GM23338 (cell line): ENCODE results near the gene COBL. TPM values are rescaled to one million over a fixed set of nuclear protein-coding genes. Genes with fewer than 3 reads are reported as not detected.
A peak's percentile ranks its signal among the peaks of the same experiment; 100 is the strongest.

Experiments used
- ATAC-seq: fragments of 200-7000 bp; cut with Tn5 transposase; 3 replicates; pipeline ENCODE4 v1.9.1; 2020
- DNase-seq: peaks from one replicate; pipeline ENCODE4 v3.0.0-alpha.2; 2015; ENCODE audit warnings: low spot score
- H2AFZ ChIP-seq: fragments of 200-600 bp; sonication (generic); 2 replicates; pipeline ENCODE4 v1.8.0; 2016; ENCODE audit warnings: antibody characterized with exemption, mild to moderate bottlenecking, moderate library complexity
- H3F3A ChIP-seq: fragments of 200-600 bp; sonication (generic); replicated peaks from 2 replicates; pipeline ENCODE4 v1.8.0; 2017; ENCODE audit warnings: antibody characterized with exemption, mixed run types, low read depth
- H3K27ac ChIP-seq: fragments of 200-600 bp; sonication (generic); 2 replicates; pipeline ENCODE4 v1.6.1; 2016; ENCODE audit warnings: low read depth
- H3K27me3 ChIP-seq: fragments of 200-600 bp; sonication (generic); 2 replicates; pipeline ENCODE4 v1.8.0; 2016; ENCODE audit warnings: mild to moderate bottlenecking, mixed run types, moderate library complexity; ENCODE audit not compliant: insufficient read depth
- H3K36me3 ChIP-seq: fragments of 200-600 bp; sonication (generic); 2 replicates; pipeline ENCODE4 v1.8.0; 2016; ENCODE audit warnings: mild to moderate bottlenecking; ENCODE audit not compliant: insufficient read depth
- H3K4me1 ChIP-seq: fragments of 200-600 bp; sonication (generic); 2 replicates; pipeline ENCODE4 v1.8.0; 2016; ENCODE audit warnings: mild to moderate bottlenecking, moderate library complexity; ENCODE audit not compliant: insufficient read depth
- H3K4me2 ChIP-seq: fragments of 200-600 bp; sonication (generic); 2 replicates; pipeline ENCODE4 v1.7.1; 2017; ENCODE audit warnings: mixed run types
- H3K4me3 ChIP-seq: fragments of 200-600 bp; sonication (generic); 2 replicates; pipeline ENCODE4 v1.6.1; 2016; ENCODE audit warnings: mixed run types
- H3K79me2 ChIP-seq: fragments of 200-600 bp; sonication (generic); replicated peaks from 2 replicates; pipeline ENCODE4 v1.8.0; 2017; ENCODE audit warnings: mild to moderate bottlenecking; ENCODE audit not compliant: insufficient read depth
- H3K9me2 ChIP-seq: fragments of 200-600 bp; sonication (generic); 2 replicates; pipeline ENCODE4 v1.8.0; 2017; ENCODE audit not compliant: insufficient read depth
- H4K20me1 ChIP-seq: fragments of 200-600 bp; sonication (generic); replicated peaks from 2 replicates; pipeline ENCODE4 v1.8.0; 2017; ENCODE audit warnings: mild to moderate bottlenecking; ENCODE audit not compliant: insufficient read depth
- H3K27ac Mint-ChIP-seq: 2 replicates; pipeline ENCODE4 v1.8.0; 2020; ENCODE audit warnings: inconsistent platforms, mild to moderate bottlenecking, moderate library complexity, mixed read lengths
- H3K27me3 Mint-ChIP-seq: 3 replicates; pipeline ENCODE4 v1.8.0; 2022; ENCODE audit warnings: low read depth, mild to moderate bottlenecking, moderate library complexity, mixed read lengths, inconsistent platforms; ENCODE audit not compliant: insufficient read depth, poor library complexity
- H3K36me3 Mint-ChIP-seq: 3 replicates; pipeline ENCODE4 v1.8.0; 2021; ENCODE audit warnings: low read depth, mild to moderate bottlenecking, inconsistent platforms, moderate library complexity, mixed read lengths
- H3K4me1 Mint-ChIP-seq: 3 replicates; pipeline ENCODE4 v1.8.0; 2020; ENCODE audit warnings: mild to moderate bottlenecking, inconsistent platforms, mixed read lengths
- H3K4me3 Mint-ChIP-seq: 3 replicates; pipeline ENCODE4 v1.8.0; 2021; ENCODE audit warnings: moderate library complexity, mild to moderate bottlenecking, inconsistent platforms, mixed read lengths
- H3K9me3 Mint-ChIP-seq: 3 replicates; pipeline ENCODE4 v1.8.0; 2020; ENCODE audit warnings: moderate library complexity, mild to moderate bottlenecking, inconsistent platforms, mixed read lengths
- CREB1 ChIP-seq: fragments of 250-450 bp; sonication (Bioruptor Pico); IDR thresholded peaks from 2 replicates; pipeline ENCODE4 v1.5.0; 2020; ENCODE audit warnings: low read depth, mild to moderate bottlenecking, moderate library complexity
- CTCF ChIP-seq, 2 experiments: fragments of 200-600 bp in 1 of 2; sonication (generic) in 1 of 2; conservative IDR thresholded peaks; 2 replicates each; pipeline versions ENCODE4 v1.5.1 to v1.6.1; 2016 to 2017; ENCODE audit warnings: antibody characterized with exemption in 2 of 2, low read depth in 2 of 2, mild to moderate bottlenecking in 2 of 2, moderate library complexity in 1 of 2
- EZH2 ChIP-seq: fragments of 200-600 bp; sonication (generic); IDR thresholded peaks from one replicate; pipeline ENCODE4 v1.8.0; 2017; ENCODE audit warnings: antibody characterized with exemption, mild to moderate bottlenecking, low read depth; ENCODE audit not compliant: unreplicated experiment
- NANOG ChIP-seq: IDR thresholded peaks from 2 replicates; pipeline ENCODE4 v1.6.1; 2016; ENCODE audit warnings: antibody characterized with exemption, borderline replicate concordance
- REST ChIP-seq: IDR thresholded peaks from one replicate; pipeline ENCODE4 v1.6.1; 2018; ENCODE audit warnings: antibody characterized with exemption; ENCODE audit not compliant: unreplicated experiment
- ZNF114 ChIP-seq: fragments of 250-450 bp; sonication (Bioruptor Pico); IDR thresholded peaks from 2 replicates; pipeline ENCODE4 v1.5.0; 2020; ENCODE audit warnings: mild to moderate bottlenecking, moderate library complexity
- polyA plus RNA-seq: library from polyadenylated mRNA; unstranded; fragments of >200 nt; fragmentation: Nextera tagmentation; extraction: Ambion mirVana; gene quantifications from 2 replicates; pipeline ENCODE4 v1.2.1, GENCODE V29; 2016
- total RNA-seq: library from RNA; depleted of rRNA; stranded (reverse); fragments of >200 nt; shearing (Covaris generic); gene quantifications from 2 replicates; pipeline ENCODE4 v1.2.3, GENCODE V29; 2014

The COBL gene
- total and polyA plus RNA-seq, 2 experiments from 2014 or later: 18.3 to 51.9 TPM

GRCh38 chr7:51299391-51300133 is 17.0 kb downstream of the COBL start:
- H3K79me2 ChIP-seq: peaks cover 99% of the 10 kb centered on the region

GRCh38 chr7:51298912-51299311 is 17.7 kb downstream of the COBL start:
- Histone ChIP-seq H3K27me3 (no peaks in the 10 kb centered on the region), H3K4me1 (peaks cover 33% of the 10 kb centered on the region), H3K9me2 (no peaks in the 10 kb centered on the region), H3K36me3 (no peaks in the 10 kb centered on the region), H3K27ac (no peak overlapping the region), H3K4me2 (no peak overlapping the region), H4K20me1 (peaks cover 20% of the 10 kb centered on the region), H3K4me3 (no peak overlapping the region), H3K79me2 (peaks cover 98% of the 10 kb centered on the region), H3F3A (peaks cover 6% of the 10 kb centered on the region; the same call in 1 of the 2 replicates), H2AFZ (no peak overlapping the region)
- DNase-seq (no peak), ATAC-seq (no peak)
- H3K4me1 Mint-ChIP-seq: peaks cover 29% of the 10 kb centered on the region
- H3K9me3 Mint-ChIP-seq: no peaks in the 10 kb centered on the region
- TF ChIP-seq CREB1 (CRISPR knock-in tag): no peak
- TF ChIP-seq ZNF114 (CRISPR knock-in tag): no peak
- TF ChIP-seq NANOG: no peak
- no peak for TF ChIP-seq EZH2
- TF ChIP-seq REST: no peak
- no peak overlapping the region for H3K27ac Mint-ChIP-seq
- no peak overlapping the region for H3K4me3 Mint-ChIP-seq
- H3K27me3 Mint-ChIP-seq: peaks cover 7% of the 10 kb centered on the region
- no peaks in the 10 kb centered on the region for H3K36me3 Mint-ChIP-seq

More at GRCh38 chr7:51299391-51300133, 17.0 kb downstream of the COBL start:
- ATAC-seq: peak; percentile 42
- DNase-seq: no peak
- H3K9me3 Mint-ChIP-seq: no peaks in the 10 kb centered on the region
- peaks cover 31% of the 10 kb centered on the region for H3K4me1 ChIP-seq
- H3K27me3 Mint-ChIP-seq: peaks cover 7% of the 10 kb centered on the region
- no peak overlapping the region for H2AFZ ChIP-seq
- no peak overlapping the region for H3K4me2 ChIP-seq
- H4K20me1 ChIP-seq: peaks cover 20% of the 10 kb centered on the region
- H3F3A ChIP-seq: peaks cover 6% of the 10 kb centered on the region; the same call in 1 of the 2 replicates
- H3K9me2 ChIP-seq: no peaks in the 10 kb centered on the region
- TF ChIP-seq CTCF (conservative IDR thresholded peaks at IDR 0.05; ENCODE audit: low read depth in 2 of 2) (peak; percentile 5 to 49; a peak in 2 of 4 replicates), EZH2 (no peak), ZNF114 (CRISPR knock-in tag) (no peak)
- no peaks in the 10 kb centered on the region for H3K36me3 ChIP-seq
- H3K27ac ChIP-seq: no peak overlapping the region
- peaks cover 29% of the 10 kb centered on the region for H3K4me1 Mint-ChIP-seq
- H3K4me3 ChIP-seq: no peak overlapping the region
- H3K27me3 ChIP-seq: no peaks in the 10 kb centered on the region
- no peaks in the 10 kb centered on the region for H3K36me3 Mint-ChIP-seq
- H3K27ac Mint-ChIP-seq: no peak overlapping the region
- H3K4me3 Mint-ChIP-seq: no peak overlapping the region
